MCF 10A (cell line): ENCODE data around the gene RASSF9. TPM values are rescaled to one million over a fixed set of nuclear protein-coding genes. Genes with fewer than 3 reads are reported as not detected.

Source experiments
- BruUV-seq: library from RNA; stranded (reverse); fragments of 400-500 nt; replicated peaks from 2 replicates; lab custom pipeline; 2021; lab: Mats Ljungman, UMichigan
- CTCF ChIA-PET: fragments of 300-600 bp; sonication (Branson Sonifier 250); formaldehyde crosslinking; extraction: SDS; loops from one replicate; lab custom pipeline; 2021; ENCODE audit warnings: antibody characterized with exemption, inconsistent platforms; lab: Yijun Ruan, JAX
- POLR2A ChIA-PET: fragments of 300-600, 350-650 bp; sonication (Branson Sonifier 250); formaldehyde crosslinking; extraction: SDS; loops from one replicate; lab custom pipeline; 2020; ENCODE audit warnings: antibody characterized with exemption, inconsistent platforms; lab: Yijun Ruan, JAX
- DNase-seq: peaks from one replicate; pipeline ENCODE4 v3.0.0-alpha.2; 2018; ENCODE audit not compliant: unreplicated experiment
- H3K27ac Mint-ChIP-seq: one replicate; pipeline ENCODE4 v1.8.0; 2022; ENCODE audit warnings: mild to moderate bottlenecking, low read depth, mixed read lengths; ENCODE audit not compliant: unreplicated experiment
- H3K27me3 Mint-ChIP-seq: one replicate; pipeline ENCODE4 v1.8.0; 2022; ENCODE audit warnings: mixed read lengths; ENCODE audit not compliant: insufficient read depth, unreplicated experiment
- H3K36me3 Mint-ChIP-seq: one replicate; pipeline ENCODE4 v1.8.0; 2022; ENCODE audit warnings: mild to moderate bottlenecking, moderate library complexity, mixed read lengths; ENCODE audit not compliant: insufficient read depth, unreplicated experiment
- H3K4me1 Mint-ChIP-seq: one replicate; pipeline ENCODE4 v1.8.0; 2022; ENCODE audit warnings: mixed read lengths; ENCODE audit not compliant: insufficient read depth, unreplicated experiment
- H3K4me3 Mint-ChIP-seq: one replicate; pipeline ENCODE4 v1.8.0; 2022; ENCODE audit warnings: mild to moderate bottlenecking, moderate library complexity, mixed read lengths; ENCODE audit not compliant: unreplicated experiment
- H3K9me3 Mint-ChIP-seq: one replicate; pipeline ENCODE4 v1.8.0; 2022; ENCODE audit warnings: mixed read lengths; ENCODE audit not compliant: unreplicated experiment
- CTCF ChIP-seq: fragments of 200-600 bp; IDR thresholded peaks from one replicate; pipeline ENCODE4 v1.8.0; 2022; ENCODE audit warnings: antibody characterized with exemption, mild to moderate bottlenecking; ENCODE audit not compliant: unreplicated experiment
- intact Hi-C: fragments of 100-400 bp; cut with micrococcal nuclease; formaldehyde crosslinking; loops from 2 replicates; pipeline ENCODE4 v1.14.1; 2022
- total RNA-seq: library from RNA; stranded (reverse); gene quantifications from 2 replicates; pipeline ENCODE4 v1.2.3, GENCODE V29; 2022

Gene RASSF9
- total RNA-seq, 1 experiment from 2014 or later: 2.1 TPM

GRCh38 chr12:85834378-85834777 lies 1.8 kb downstream of the RASSF9 start:
- Mint-ChIP-seq H3K27me3 (no peaks in the 10 kb centered on the region), H3K4me3 (peak overlapping the region; percentile 62), H3K27ac (peak overlapping the region; percentile 51), H3K36me3 (no peaks in the 10 kb centered on the region), H3K4me1 (peaks cover 30% of the 10 kb centered on the region), H3K9me3 (no peaks in the 10 kb centered on the region)
- POLR2A ChIA-PET: interaction anchor here (0.7 to 3.2 kb wide), 5 partner anchors 9 to 912 kb away, joined by 3 to 20 read pairs (median 3); no protein-coding TSS in a partner anchor
- intact Hi-C loops: no loop called here
- peak; percentile 50 for DNase-seq
- CTCF ChIA-PET: interaction anchor here (0.7 kb wide), 1 partner anchor 33 kb away, joined by 4 read pairs; no protein-coding TSS in a partner anchor
- TF ChIP-seq CTCF: no peak
- no TSS peak for BruUV-seq

- no TSS peak for BruUV-seq
- no peak overlapping the region for H3K27ac Mint-ChIP-seq
- intact Hi-C loops: no loop called here
- POLR2A ChIA-PET: no interaction called here
- no peaks in the 10 kb centered on the region for H3K9me3 Mint-ChIP-seq
- no peaks in the 10 kb centered on the region for H3K27me3 Mint-ChIP-seq
- peak overlapping the region; percentile 62 for H3K4me3 Mint-ChIP-seq
- H3K36me3 Mint-ChIP-seq: no peaks in the 10 kb centered on the region
- no peak for TF ChIP-seq CTCF
- CTCF ChIA-PET: no interaction called here
- no peak for DNase-seq
- H3K4me1 Mint-ChIP-seq: peaks cover 37% of the 10 kb centered on the region
These were observed 2.6 kb downstream of the RASSF9 start for GRCh38 chr12:85833579-85833978.

- H3K9me3 Mint-ChIP-seq: peaks cover 10% of the 10 kb centered on the region
- H3K36me3 Mint-ChIP-seq: no peaks in the 10 kb centered on the region
- TF ChIP-seq CTCF: no peak
- CTCF ChIA-PET: interaction anchor here (1.2 kb wide), 1 partner anchor 26 kb away, joined by 3 read pairs; no protein-coding TSS in a partner anchor
- H3K27ac Mint-ChIP-seq: no peak overlapping the region
- POLR2A ChIA-PET: interaction anchor here (0.7 to 1.6 kb wide), 5 partner anchors 9 to 920 kb away, joined by 3 to 5 read pairs (median 3); no protein-coding TSS in a partner anchor
- H3K4me3 Mint-ChIP-seq: no peak overlapping the region
- no TSS peak for BruUV-seq
- DNase-seq: no peak
- peaks cover 39% of the 10 kb centered on the region for H3K4me1 Mint-ChIP-seq
- H3K27me3 Mint-ChIP-seq: no peaks in the 10 kb centered on the region
- intact Hi-C loops: no loop called here
These were observed 4.8 kb downstream of the RASSF9 start for GRCh38 chr12:85831327-85831990.

- ChIA-PET CTCF (no interaction called here), POLR2A (no interaction called here)
- H3K4me3 Mint-ChIP-seq: no peak overlapping the region
- no peak for TF ChIP-seq CTCF
- H3K27ac Mint-ChIP-seq: peak overlapping the region; percentile 13
- intact Hi-C loops: no loop called here
- peaks cover 10% of the 10 kb centered on the region for H3K9me3 Mint-ChIP-seq
- no peak for DNase-seq
- H3K4me1 Mint-ChIP-seq: peaks cover 38% of the 10 kb centered on the region
- BruUV-seq: no TSS peak
- no peaks in the 10 kb centered on the region for H3K27me3 Mint-ChIP-seq
- H3K36me3 Mint-ChIP-seq: no peaks in the 10 kb centered on the region
These were observed 6.8 kb downstream of the RASSF9 start for GRCh38 chr12:85829391-85829790.
